NB4 (cell line): ENCODE measurements around the gene RASAL2.

ENCODE experiments used
- MYC ChIP-seq: IDR thresholded peaks from 2 replicates; pipeline ENCODE4 v1.6.1; 2011; ENCODE audit warnings: low read depth, low read length
- POLR2A ChIP-seq: IDR thresholded peaks from 2 replicates; pipeline ENCODE4 v1.6.1; 2011; ENCODE audit warnings: mild to moderate bottlenecking; ENCODE audit not compliant: insufficient read length; ENCODE audit errors: extremely low read depth
- TF ChIP-seq, protein P1 (sequence below): IDR thresholded peaks from 2 replicates; pipeline ENCODE4 v1.6.1; 2011; ENCODE audit warnings: low read depth, low read length
- TF ChIP-seq, protein P2 (sequence below): IDR thresholded peaks from one replicate; pipeline ENCODE4 v1.5.1; 2012; ENCODE audit warnings: low read depth, low read length

DNA sequence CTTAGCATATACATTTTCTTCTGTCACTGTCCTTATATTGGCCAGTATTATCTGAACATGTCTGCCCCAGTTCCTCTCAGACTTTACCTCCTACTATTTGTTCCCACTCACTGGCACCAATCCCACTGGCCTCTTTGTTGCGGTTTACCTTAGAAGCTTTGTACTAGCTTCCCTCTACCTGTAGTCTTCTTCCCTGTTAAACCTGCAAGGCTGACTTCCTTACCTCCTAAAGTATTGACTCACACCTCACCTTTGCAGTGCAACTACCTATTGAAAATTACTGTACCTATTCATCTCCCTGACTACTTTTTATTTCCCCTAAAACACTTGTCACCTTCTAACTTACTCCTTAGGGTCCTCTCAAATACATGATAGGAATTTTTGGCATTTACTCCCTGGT lies 291.8 kb downstream of the RASAL2 start:
- TF ChIP-seq POLR2A (no peak), MYC (no peak)
- TF ChIP-seq, protein P1, sequence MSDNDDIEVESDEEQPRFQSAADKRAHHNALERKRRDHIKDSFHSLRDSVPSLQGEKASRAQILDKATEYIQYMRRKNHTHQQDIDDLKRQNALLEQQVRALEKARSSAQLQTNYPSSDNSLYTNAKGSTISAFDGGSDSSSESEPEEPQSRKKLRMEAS: no peak
- TF ChIP-seq, protein P2, sequence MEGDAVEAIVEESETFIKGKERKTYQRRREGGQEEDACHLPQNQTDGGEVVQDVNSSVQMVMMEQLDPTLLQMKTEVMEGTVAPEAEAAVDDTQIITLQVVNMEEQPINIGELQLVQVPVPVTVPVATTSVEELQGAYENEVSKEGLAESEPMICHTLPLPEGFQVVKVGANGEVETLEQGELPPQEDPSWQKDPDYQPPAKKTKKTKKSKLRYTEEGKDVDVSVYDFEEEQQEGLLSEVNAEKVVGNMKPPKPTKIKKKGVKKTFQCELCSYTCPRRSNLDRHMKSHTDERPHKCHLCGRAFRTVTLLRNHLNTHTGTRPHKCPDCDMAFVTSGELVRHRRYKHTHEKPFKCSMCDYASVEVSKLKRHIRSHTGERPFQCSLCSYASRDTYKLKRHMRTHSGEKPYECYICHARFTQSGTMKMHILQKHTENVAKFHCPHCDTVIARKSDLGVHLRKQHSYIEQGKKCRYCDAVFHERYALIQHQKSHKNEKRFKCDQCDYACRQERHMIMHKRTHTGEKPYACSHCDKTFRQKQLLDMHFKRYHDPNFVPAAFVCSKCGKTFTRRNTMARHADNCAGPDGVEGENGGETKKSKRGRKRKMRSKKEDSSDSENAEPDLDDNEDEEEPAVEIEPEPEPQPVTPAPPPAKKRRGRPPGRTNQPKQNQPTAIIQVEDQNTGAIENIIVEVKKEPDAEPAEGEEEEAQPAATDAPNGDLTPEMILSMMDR: no peak
